Stomach smooth muscle (tissue), 2 donors: Measurements from ENCODE around the gene BCAR3.

Experiments
- H3K27ac ChIP-seq: one replicate; pipeline ENCODE4 v1.7.0; 2013; ENCODE audit warnings: mild to moderate bottlenecking, low read length, inconsistent platforms
- H3K27me3 ChIP-seq, 2 donors: one replicate each; pipeline ENCODE4 v1.7.0; 2013; ENCODE audit warnings: low read length in 2 of 2; ENCODE audit not compliant: insufficient read depth in 2 of 2, control insufficient read depth in 1 of 2
- H3K36me3 ChIP-seq, 2 donors: one replicate each; pipeline ENCODE4 v1.7.0; 2013; ENCODE audit warnings: low read length in 2 of 2; ENCODE audit not compliant: control insufficient read depth in 2 of 2, insufficient read depth in 2 of 2
- H3K4me1 ChIP-seq: one replicate; pipeline ENCODE4 v1.7.0; 2013; ENCODE audit warnings: low read length; ENCODE audit not compliant: control insufficient read depth, insufficient read depth
- H3K4me3 ChIP-seq, 2 donors: one replicate each; pipeline ENCODE4 v1.7.0; 2013; ENCODE audit warnings: low read length in 2 of 2
- H3K9ac ChIP-seq, 2 donors: one replicate each; pipeline ENCODE4 v1.7.0; 2013; ENCODE audit warnings: low read length in 2 of 2, mild to moderate bottlenecking in 1 of 2
- H3K9me3 ChIP-seq, 2 donors: one replicate each; pipeline ENCODE4 v1.7.0; 2013; ENCODE audit warnings: low read length in 2 of 2; ENCODE audit not compliant: control insufficient read depth in 2 of 2
- donor health status: healthy.
- donor health status: Pancreatic carcinoma.

BCAR3 gene

DNA sequence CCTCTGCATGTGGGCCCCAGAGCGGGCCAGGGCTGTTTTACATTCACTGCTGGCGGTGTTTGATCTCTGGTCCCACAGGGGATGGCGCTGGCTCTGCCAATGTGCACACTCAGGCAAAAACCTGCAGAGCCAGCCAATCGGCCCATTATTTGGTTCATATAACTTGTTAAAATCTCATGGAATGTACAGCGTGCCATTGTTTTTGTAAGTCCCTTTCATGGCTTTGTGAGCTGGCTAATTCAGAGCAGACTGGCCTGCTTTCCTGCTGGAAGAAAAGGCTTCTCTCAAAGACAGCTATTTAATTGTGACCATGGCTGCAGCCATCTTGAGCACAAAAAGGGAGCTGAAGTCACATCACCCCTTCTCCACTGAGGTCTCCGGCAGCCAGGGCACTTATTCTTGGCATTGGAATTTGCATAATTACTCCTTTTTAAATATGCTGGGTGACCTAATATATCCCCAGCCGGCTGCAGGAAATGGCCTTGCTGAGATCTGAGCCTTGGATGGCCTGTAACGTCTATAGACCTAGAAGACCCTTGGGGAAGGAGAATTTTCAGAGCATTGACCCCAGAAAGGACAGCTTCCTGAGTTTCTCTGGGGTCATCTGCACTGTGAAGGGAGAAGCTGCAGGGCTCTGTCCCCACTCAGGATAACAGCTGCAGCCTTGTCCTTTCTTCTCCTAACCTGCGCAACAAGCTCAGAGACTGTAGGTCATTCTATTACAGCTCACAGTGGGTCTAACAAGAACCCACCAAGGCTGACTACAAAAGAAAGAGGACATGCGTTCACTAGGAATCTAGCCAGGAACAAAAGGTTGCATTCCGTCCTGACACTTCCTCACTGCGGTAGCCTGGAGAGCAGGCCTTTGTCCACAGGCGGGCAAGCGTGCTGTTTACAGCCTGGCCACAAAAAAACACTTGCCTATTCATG lies 45.8 kb downstream of the BCAR3 start:
- Histone ChIP-seq H3K4me1 (peaks cover 4% of the 10 kb centered on the region), H3K27ac (no peak overlapping the region), H3K9me3 (no peaks in the 10 kb centered on the region)

DNA sequence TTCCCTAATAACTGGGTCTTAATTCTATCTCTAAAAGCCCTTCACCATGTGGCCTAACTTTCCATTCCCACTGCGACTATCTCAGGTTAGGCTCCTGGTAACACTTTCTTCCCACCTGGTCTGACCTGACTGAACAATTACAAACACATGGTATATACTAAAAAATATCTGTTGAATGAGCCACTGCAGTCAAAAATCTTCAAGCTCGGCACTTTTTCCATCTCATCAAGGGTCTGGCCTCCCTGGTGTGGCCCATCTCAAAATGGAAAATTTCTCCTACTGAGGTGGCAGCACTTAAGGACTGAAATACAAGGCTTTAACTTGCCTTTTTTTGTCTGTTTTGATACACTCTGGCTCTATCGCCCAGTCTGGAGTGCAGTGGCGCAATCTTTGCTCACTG lies 48.3 kb downstream of the BCAR3 start:
- Histone ChIP-seq H3K9ac (no peak overlapping the region), H3K9me3 (no peaks in the 10 kb centered on the region), H3K27me3 (no peaks in the 10 kb centered on the region), H3K27ac (no peak overlapping the region), H3K36me3 (no peaks in the 10 kb centered on the region), H3K4me3 (no peak overlapping the region), H3K4me1 (peaks cover 4% of the 10 kb centered on the region)

More for the DNA sequence above, 45.8 kb downstream of the BCAR3 start:
- H3K27me3 ChIP-seq, result no peaks in the 10 kb centered on the region
- no peaks in the 10 kb centered on the region for H3K36me3 ChIP-seq
- H3K4me3 ChIP-seq, result no peak overlapping the region
- H3K9ac ChIP-seq, result no peak overlapping the region

DNA sequence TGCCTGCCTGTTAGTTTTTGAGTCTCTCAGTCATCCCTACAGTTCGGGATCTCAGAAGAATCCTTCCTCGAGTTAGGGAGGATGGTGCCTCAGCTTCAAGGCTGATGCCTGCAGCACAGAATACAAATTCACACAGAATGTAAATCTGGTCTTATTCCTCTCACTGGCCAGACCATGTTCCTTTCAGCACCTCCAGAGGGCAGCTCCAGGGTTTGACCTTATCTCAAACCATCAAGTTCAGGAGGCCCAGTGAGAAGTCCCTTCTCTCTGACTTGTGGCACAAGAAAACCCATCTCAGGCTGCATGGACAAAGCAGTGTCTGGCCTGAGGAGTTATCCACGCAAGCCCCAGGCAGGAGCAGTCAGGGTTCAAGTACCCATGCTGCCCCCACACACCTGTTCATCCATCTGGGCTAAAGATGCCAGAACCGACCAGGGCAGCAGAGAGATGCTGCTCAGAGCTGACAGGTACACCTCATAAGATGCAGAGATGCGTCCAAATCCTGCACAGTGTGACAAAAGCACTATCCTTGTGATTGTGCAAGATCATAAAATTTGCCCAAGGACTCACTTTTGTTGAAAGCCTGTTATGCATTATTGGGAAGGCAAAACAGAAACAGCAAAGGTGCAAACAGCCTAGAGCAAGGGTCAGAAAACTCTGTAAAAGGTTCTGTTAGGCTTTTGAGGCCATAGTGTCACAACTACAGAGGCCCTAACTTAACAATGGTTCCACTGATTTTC lies 49.8 kb downstream of the BCAR3 start:
- Histone ChIP-seq H3K9ac (no peak overlapping the region), H3K4me3 (no peak overlapping the region), H3K27ac (no peak overlapping the region), H3K27me3 (no peaks in the 10 kb centered on the region), H3K36me3 (no peaks in the 10 kb centered on the region), H3K4me1 (peaks cover 4% of the 10 kb centered on the region), H3K9me3 (no peaks in the 10 kb centered on the region)

GRCh38 chr1:93630168-93630567 lies 51.5 kb downstream of the BCAR3 start:
- H3K36me3 ChIP-seq, result no peaks in the 10 kb centered on the region
- no peaks in the 10 kb centered on the region for H3K27me3 ChIP-seq
- H3K4me3 ChIP-seq, result no peak overlapping the region
- H3K4me1 ChIP-seq, result no peaks in the 10 kb centered on the region
- H3K27ac ChIP-seq, result no peak overlapping the region
- H3K9ac ChIP-seq, result no peak overlapping the region
- H3K9me3 ChIP-seq, result no peaks in the 10 kb centered on the region

GRCh38 chr1:93629101-93630059 lies 52.3 kb downstream of the BCAR3 start:
- H3K27ac ChIP-seq, result no peak overlapping the region
- H3K4me1 ChIP-seq, result no peaks in the 10 kb centered on the region
- H3K36me3 ChIP-seq, result no peaks in the 10 kb centered on the region
- H3K27me3 ChIP-seq, result no peaks in the 10 kb centered on the region
- H3K9me3 ChIP-seq, result no peaks in the 10 kb centered on the region
- H3K4me3 ChIP-seq, result no peak overlapping the region
- no peak overlapping the region for H3K9ac ChIP-seq

- no peak overlapping the region for H3K4me3 ChIP-seq
- no peaks in the 10 kb centered on the region for H3K36me3 ChIP-seq
- no peak overlapping the region for H3K27ac ChIP-seq
- H3K9ac ChIP-seq, result no peak overlapping the region
- H3K27me3 ChIP-seq, result no peaks in the 10 kb centered on the region
- H3K4me1 ChIP-seq, result no peaks in the 10 kb centered on the region
- H3K9me3 ChIP-seq, result no peaks in the 10 kb centered on the region
Measured at GRCh38 chr1:93628681-93629080, 53.0 kb downstream of the BCAR3 start.

GRCh38 chr1:93625582-93626327 lies 55.9 kb downstream of the BCAR3 start:
- no peaks in the 10 kb centered on the region for H3K36me3 ChIP-seq
- no peaks in the 10 kb centered on the region for H3K9me3 ChIP-seq
- no peak overlapping the region for H3K27ac ChIP-seq
- no peaks in the 10 kb centered on the region for H3K27me3 ChIP-seq
- H3K4me1 ChIP-seq, result no peaks in the 10 kb centered on the region
- H3K4me3 ChIP-seq, result no peak overlapping the region
- no peak overlapping the region for H3K9ac ChIP-seq

DNA sequence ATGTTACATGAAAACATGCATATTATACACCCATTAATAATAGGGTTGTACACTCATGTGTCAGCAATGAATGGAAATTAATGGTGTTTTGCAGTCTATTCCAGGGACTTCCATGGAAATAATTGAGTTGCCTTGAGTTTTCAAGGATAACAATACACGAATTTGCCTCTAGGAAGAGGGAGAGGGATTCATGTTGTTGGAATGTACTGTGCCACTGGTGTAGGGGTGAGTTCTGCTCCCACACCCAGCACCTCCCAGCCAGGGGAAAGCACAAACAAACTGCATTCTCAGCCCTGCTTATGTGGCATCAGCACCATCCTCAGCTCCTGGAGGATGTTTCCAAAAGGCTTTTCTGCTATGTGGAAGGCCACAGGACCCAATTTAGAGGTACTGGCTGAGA lies 57.8 kb downstream of the BCAR3 start:
- no peak overlapping the region for H3K27ac ChIP-seq
- H3K27me3 ChIP-seq, result no peaks in the 10 kb centered on the region
- H3K36me3 ChIP-seq, result no peaks in the 10 kb centered on the region
- H3K4me1 ChIP-seq, result no peaks in the 10 kb centered on the region
- H3K9me3 ChIP-seq, result no peaks in the 10 kb centered on the region
- no peak overlapping the region for H3K9ac ChIP-seq
- no peak overlapping the region for H3K4me3 ChIP-seq

DNA sequence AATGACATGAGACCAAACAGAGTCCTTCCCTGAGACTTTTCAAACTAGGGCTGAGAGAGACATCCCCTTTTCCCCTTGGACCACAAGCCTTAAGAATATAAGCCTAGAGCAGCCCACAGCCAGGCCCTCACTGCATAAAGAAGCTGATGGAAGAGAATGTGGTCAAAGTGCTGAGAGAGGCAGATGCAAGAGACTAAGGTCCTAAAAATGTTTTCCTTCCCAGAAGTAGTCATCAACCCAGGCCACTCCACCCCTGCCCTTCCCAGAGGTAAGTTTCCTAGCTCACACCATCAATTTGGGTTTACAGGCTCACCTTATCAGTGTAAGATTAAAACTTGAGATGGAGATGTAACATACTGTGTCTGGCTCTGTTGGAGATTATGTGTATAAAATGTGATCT lies 58.2 kb downstream of the BCAR3 start:
- Histone ChIP-seq H3K9me3 (no peaks in the 10 kb centered on the region), H3K4me1 (no peaks in the 10 kb centered on the region), H3K9ac (no peak overlapping the region), H3K27ac (no peak overlapping the region), H3K36me3 (no peaks in the 10 kb centered on the region), H3K27me3 (no peaks in the 10 kb centered on the region), H3K4me3 (no peak overlapping the region)

GRCh38 chr1:93621246-93621645 lies 60.4 kb downstream of the BCAR3 start:
- Histone ChIP-seq H3K27ac (no peak overlapping the region), H3K36me3 (no peaks in the 10 kb centered on the region), H3K9me3 (no peaks in the 10 kb centered on the region), H3K4me1 (peaks cover 14% of the 10 kb centered on the region), H3K27me3 (no peaks in the 10 kb centered on the region), H3K4me3 (no peak overlapping the region), H3K9ac (no peak overlapping the region)
